ENCODE measurements around the gene DNPH1.

Gene DNPH1

GRCh38 chr6:43276577-43277305, 47.5 kb upstream of the DNPH1 start:
- CTCF ChIA-PET, result interaction anchor here (0.5 to 2.0 kb wide), 6 partner anchors 13 to 230 kb away, joined by 3 to 5 read pairs (median 4); no protein-coding TSS in a partner anchor
- H3K4me1 ChIP-seq (ENCODE audit: control insufficient read depth, insufficient read depth, low read length), result no peaks in the 10 kb centered on the region
- no peak for TF ChIP-seq ZNF501 (tag by site-specific recombination; IDR thresholded peaks at IDR 0.05)
- no peak for TF ChIP-seq YY1 (tag by site-specific recombination; IDR thresholded peaks at IDR 0.05)
- TF ChIP-seq ZBTB48 (tag by site-specific recombination; IDR thresholded peaks at IDR 0.05), result no peak
- no peak for TF ChIP-seq ZNF175 (tag by site-specific recombination; IDR thresholded peaks at IDR 0.05)
- no peak for TF ChIP-seq BCL6B (tag by site-specific recombination; IDR thresholded peaks at IDR 0.05)
- TF ChIP-seq GLI4 (tag by site-specific recombination; IDR thresholded peaks at IDR 0.05), result no peak
- no peak for TF ChIP-seq ZNF555 (tag by site-specific recombination; conservative IDR thresholded peaks at IDR 0.05)
- H3K4me3 ChIP-seq (ENCODE audit: low read depth, low read length), result no peak overlapping the region
- POLR2A ChIA-PET, result no interaction called here
- H3K27ac ChIP-seq (ENCODE audit: extremely low read depth, low read depth, low read length), result no peak overlapping the region
- H3K36me3 ChIP-seq (ENCODE audit: control insufficient read depth in 2 of 2, insufficient read depth in 1 of 2, low read length in 2 of 2), result no peaks in the 10 kb centered on the region
- H3K9me3 ChIP-seq (ENCODE audit: control insufficient read depth, insufficient read depth, low read depth, low read length), result no peaks in the 10 kb centered on the region

GRCh38 chr6:43275801-43276576, 46.7 kb upstream of the DNPH1 start:
- Histone ChIP-seq H3K4me3 (ENCODE audit: low read depth, low read length) (no peak overlapping the region), H3K4me1 (ENCODE audit: control insufficient read depth, insufficient read depth, low read length) (no peaks in the 10 kb centered on the region), H3K9me3 (ENCODE audit: control insufficient read depth, insufficient read depth, low read depth, low read length) (no peaks in the 10 kb centered on the region), H3K36me3 (ENCODE audit: control insufficient read depth in 2 of 2, insufficient read depth in 1 of 2, low read length in 2 of 2) (no peaks in the 10 kb centered on the region), H3K27ac (ENCODE audit: extremely low read depth, low read depth, low read length) (no peak overlapping the region)
- ChIA-PET POLR2A (no interaction called here), CTCF (interaction anchor here (0.6 to 2.0 kb wide), 4 partner anchors 58 to 231 kb away, joined by 3 to 5 read pairs (median 4); no protein-coding TSS in a partner anchor)
- TF ChIP-seq ZNF114 (tag by site-specific recombination; IDR thresholded peaks at IDR 0.05) (no peak), CTCF (tag by site-specific recombination; IDR thresholded peaks at IDR 0.05) (no peak), ZNF791 (tag by site-specific recombination; IDR thresholded peaks at IDR 0.05) (no peak), ZNF239 (tag by site-specific recombination; IDR thresholded peaks at IDR 0.05) (no peak), TCF7L2 (IDR thresholded peaks at IDR 0.05; ENCODE audit: borderline replicate concordance, low read depth, low read length) (no peak), ZSCAN18 (tag by site-specific recombination; IDR thresholded peaks at IDR 0.05) (no peak), ZNF433 (tag by site-specific recombination; IDR thresholded peaks at IDR 0.05; ENCODE audit: low read depth) (no peak), ZNF658 (tag by site-specific recombination; IDR thresholded peaks at IDR 0.05) (no peak), ZNF280C (tag by site-specific recombination; IDR thresholded peaks at IDR 0.05) (no peak), ZNF837 (tag by site-specific recombination; IDR thresholded peaks at IDR 0.05) (no peak), ZNF792 (tag by site-specific recombination; IDR thresholded peaks at IDR 0.05) (no peak), ZNF214 (tag by site-specific recombination; IDR thresholded peaks at IDR 0.05; ENCODE audit: borderline replicate concordance) (no peak), GLI4 (tag by site-specific recombination; IDR thresholded peaks at IDR 0.05) (no peak), ZBTB49 (tag by site-specific recombination; IDR thresholded peaks at IDR 0.05; ENCODE audit: low read depth) (no peak), PRDM4 (tag by site-specific recombination; IDR thresholded peaks at IDR 0.05) (no peak)

Data from HEK293 (cell line).